SK-N-SH (cell line): ENCODE data around the gene CCR5AS.

Source experiments
- CTCF ChIA-PET: fragments of 300-600, 350-600 bp; formaldehyde crosslinking; extraction: SDS; loops from one replicate; lab custom pipeline; 2021; lab: Yijun Ruan, JAX
- POLR2A ChIA-PET: fragments of 350-600 bp; sonication (Branson Sonifier 250); formaldehyde crosslinking; extraction: SDS; loops from one replicate; lab custom pipeline; 2020; ENCODE audit warnings: antibody characterized with exemption, inconsistent platforms; lab: Yijun Ruan, JAX
- DNase-seq: peaks from one replicate; pipeline ENCODE4 v3.0.0; 2012
- H2AFZ ChIP-seq: fragments of 200-600 bp; sonication (generic); 2 replicates; pipeline ENCODE4 v1.8.1; 2016; ENCODE audit warnings: antibody characterized with exemption, mild to moderate bottlenecking, low read depth
- H3F3A ChIP-seq: fragments of 200-600 bp; sonication (generic); replicated peaks from 2 replicates; pipeline ENCODE3; 2016; ENCODE audit warnings: antibody characterized with exemption, mild to moderate bottlenecking; ENCODE audit not compliant: insufficient read depth
- H3K27ac ChIP-seq, 2 experiments: fragments of 200-500 bp in 1 of 2; fragments of 200-600 bp in 1 of 2; sonication (Bioruptor generic) in 1 of 2; sonication (generic), shearing (Covaris generic) in 1 of 2; 2 replicates each; pipeline versions ENCODE4 v1.5.1 to v1.6.1; 2014 to 2016; ENCODE audit warnings: low read depth in 2 of 2, inconsistent platforms in 1 of 2, low read length in 1 of 2, mild to moderate bottlenecking in 1 of 2, mixed read lengths in 1 of 2
- H3K27me3 ChIP-seq: fragments of 200-600 bp; sonication (generic), shearing (Covaris generic); 2 replicates; pipeline ENCODE4 v1.6.1; 2016; ENCODE audit warnings: mixed run types; ENCODE audit not compliant: insufficient read depth
- H3K36me3 ChIP-seq, 2 experiments: fragments of 200-500 bp in 1 of 2; fragments of 200-600 bp in 1 of 2; sonication (Bioruptor generic) in 1 of 2; sonication (generic) in 1 of 2; replicated peaks in 1 of 2; 2 replicates each; pipeline versions ENCODE3 to v1.5.1; 2014 to 2016; ENCODE audit warnings: low read length in 1 of 2, mild to moderate bottlenecking in 1 of 2; ENCODE audit not compliant: insufficient read depth in 2 of 2, control insufficient read depth in 1 of 2
- H3K4me1 ChIP-seq, 2 experiments: fragments of 200-500 bp in 1 of 2; fragments of 200-600 bp in 1 of 2; sonication (Bioruptor generic) in 1 of 2; sonication (generic), shearing (Covaris generic) in 1 of 2; 2 replicates each; pipeline versions ENCODE4 v1.5.1 to v1.6.1; 2014 to 2016; ENCODE audit warnings: low read depth in 1 of 2, low read length in 1 of 2, mixed run types in 1 of 2; ENCODE audit not compliant: insufficient read depth in 2 of 2, control insufficient read depth in 1 of 2
- H3K4me2 ChIP-seq: fragments of 200-600 bp; sonication (generic), shearing (Covaris generic); 2 replicates; pipeline ENCODE4 v1.6.1; 2017; ENCODE audit warnings: mixed run types
- H3K4me3 ChIP-seq, 2 experiments: fragments of 200-500 bp in 1 of 2; fragments of 200-600 bp in 1 of 2; sonication (Bioruptor generic) in 1 of 2; sonication (generic), shearing (Covaris generic) in 1 of 2; 2 replicates each; pipeline versions ENCODE4 v1.5.1 to v1.8.1; 2014 to 2016; ENCODE audit warnings: low read depth in 2 of 2, inconsistent platforms in 1 of 2, low read length in 1 of 2, mild to moderate bottlenecking in 1 of 2, mixed read lengths in 1 of 2, moderate library complexity in 1 of 2
- H3K79me2 ChIP-seq: fragments of 200-600 bp; sonication (generic); 2 replicates; pipeline ENCODE4 v1.8.1; 2017; ENCODE audit warnings: mild to moderate bottlenecking; ENCODE audit not compliant: insufficient read depth
- H3K9ac ChIP-seq: fragments of 200-600 bp; sonication (generic); 2 replicates; pipeline ENCODE4 v1.6.1; 2017; ENCODE audit warnings: mixed run types
- H3K9me2 ChIP-seq: fragments of 200-600 bp; sonication (generic); 2 replicates; pipeline ENCODE4 v1.6.1; 2017; ENCODE audit warnings: mixed run types
- H3K9me3 ChIP-seq: fragments of 200-600 bp; sonication (generic); 2 replicates; pipeline ENCODE4 v1.6.1; 2017; ENCODE audit warnings: mixed run types, mild to moderate bottlenecking, moderate library complexity
- H4K20me1 ChIP-seq: fragments of 200-600 bp; sonication (generic); 2 replicates; pipeline ENCODE4 v1.6.1; 2017; ENCODE audit warnings: mild to moderate bottlenecking, mixed run types; ENCODE audit not compliant: insufficient read depth
- CHD2 ChIP-seq: fragments of 150-350 bp; IDR thresholded peaks from 2 replicates; pipeline ENCODE4 v1.6.1; 2018; ENCODE audit warnings: low read length; ENCODE audit not compliant: partially characterized antibody
- CTCF ChIP-seq: fragments of 200-600 bp; sonication (generic); IDR thresholded peaks from 2 replicates; pipeline ENCODE4 v1.6.1; 2017; ENCODE audit warnings: antibody characterized with exemption, mild to moderate bottlenecking, moderate library complexity
- EP300 ChIP-seq, 2 experiments: IDR thresholded peaks; 2 replicates each; pipeline versions ENCODE4 v1.4.0 to v1.6.1; 2012; ENCODE audit warnings: borderline replicate concordance in 1 of 2, low read depth in 1 of 2, low read length in 1 of 2
- EZH2phosphoT487 ChIP-seq: fragments of 200-600 bp; sonication (generic); IDR thresholded peaks from 2 replicates; pipeline ENCODE4 v1.6.1; 2017; ENCODE audit warnings: low read depth, mixed run types, mild to moderate bottlenecking, antibody characterized with exemption, moderate library complexity, borderline replicate concordance
- FOXJ3 ChIP-seq: sonication (generic); formaldehyde crosslinking; IDR thresholded peaks from 2 replicates; pipeline ENCODE4 v1.5.1; 2020; ENCODE audit warnings: mild to moderate bottlenecking, missing genetic modification reagents
- GATA2 ChIP-seq: sonication (generic); formaldehyde crosslinking; IDR thresholded peaks from 2 replicates; pipeline ENCODE4 v1.5.0; 2020; ENCODE audit warnings: mild to moderate bottlenecking, missing genetic modification reagents
- MAX ChIP-seq: IDR thresholded peaks from 2 replicates; pipeline ENCODE4 v1.4.0; 2012; ENCODE audit warnings: low read depth
- MEF2A ChIP-seq: IDR thresholded peaks from 2 replicates; pipeline ENCODE4 v1.4.0; 2012; ENCODE audit warnings: low read depth, borderline replicate concordance
- MXI1 ChIP-seq: IDR thresholded peaks from 2 replicates; pipeline ENCODE4 v1.6.1; 2012; ENCODE audit warnings: mild to moderate bottlenecking, low read depth, low read length, improper control_type of control experiment
- NFIC ChIP-seq: IDR thresholded peaks from 2 replicates; pipeline ENCODE4 v1.4.0; 2012; ENCODE audit warnings: borderline replicate concordance
- RAD21 ChIP-seq: IDR thresholded peaks from 2 replicates; pipeline ENCODE4 v1.6.1; 2012; ENCODE audit warnings: mild to moderate bottlenecking, low read length
- RCOR1 ChIP-seq: fragments of 150-350 bp; IDR thresholded peaks from 2 replicates; pipeline ENCODE4 v1.6.1; 2017; ENCODE audit warnings: antibody characterized with exemption, low read length
- REST ChIP-seq: IDR thresholded peaks from 2 replicates; pipeline ENCODE4 v1.6.1; 2012; ENCODE audit warnings: mild to moderate bottlenecking, low read depth, low read length, moderate library complexity
- RXRA ChIP-seq: IDR thresholded peaks from 2 replicates; pipeline ENCODE4 v1.4.0; 2012; ENCODE audit warnings: low read depth, mild to moderate bottlenecking, borderline replicate concordance
- TCF12 ChIP-seq: IDR thresholded peaks from 2 replicates; pipeline ENCODE4 v1.4.0; 2012
- USF2 ChIP-seq: fragments of 150-350 bp; IDR thresholded peaks from 2 replicates; pipeline ENCODE4 v1.6.1; 2017; ENCODE audit warnings: antibody characterized with exemption, low read length, low read depth, borderline replicate concordance
- YY1 ChIP-seq: IDR thresholded peaks from 2 replicates; pipeline ENCODE4 v1.4.0; 2012; ENCODE audit warnings: low read depth, mild to moderate bottlenecking
- WGBS: methylation state at CpG from one replicate; pipeline ENCODE4 v1.1.6; 2017; ENCODE audit warnings: low lambda C conversion rate; 5-methylcytosine and 5-hydroxymethylcytosine counted together
- TF ChIP-seq, protein P1 (sequence below): IDR thresholded peaks from 2 replicates; pipeline ENCODE4; 2012
- TF ChIP-seq, protein P2 (sequence below): fragments of 150-350 bp; IDR thresholded peaks from 2 replicates; pipeline ENCODE4 v1.6.1; 2016; ENCODE audit warnings: mild to moderate bottlenecking, low read depth, low read length

Gene CCR5AS

DNA sequence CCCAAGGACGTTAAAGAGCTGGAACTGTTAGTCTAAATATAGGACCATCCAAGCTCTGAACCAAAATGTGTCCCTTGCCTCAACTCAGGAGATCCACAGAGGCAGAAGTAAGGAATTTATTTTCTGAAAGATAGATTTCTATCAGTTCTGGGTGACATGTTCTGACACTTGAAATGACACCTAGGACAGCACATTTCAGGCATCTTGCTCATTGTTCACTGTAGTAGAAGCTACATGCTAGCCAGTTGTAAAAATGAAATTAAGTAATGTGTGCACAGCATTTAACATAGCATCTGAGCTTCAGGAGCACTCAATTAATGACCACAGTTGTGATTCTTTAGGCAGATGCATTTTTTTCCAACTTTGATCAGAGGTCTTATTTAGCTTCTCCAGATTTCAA lies 52.4 kb downstream of the CCR5AS start:
- H3K4me1 ChIP-seq = no peaks in the 10 kb centered on the region
- H3F3A ChIP-seq = no peaks in the 10 kb centered on the region
- no peak overlapping the region for H3K27ac ChIP-seq
- no peak for TF ChIP-seq YY1
- TF ChIP-seq GATA2 (CRISPR knock-in tag) = no peak
- no peak for TF ChIP-seq RAD21
- TF ChIP-seq CHD2 = no peak
- no peak for TF ChIP-seq CTCF
- TF ChIP-seq REST = no peak
- TF ChIP-seq MEF2A = no peak
- TF ChIP-seq TCF12 = no peak
- H3K9me3 ChIP-seq = no peaks in the 10 kb centered on the region
- no peak overlapping the region for H3K9ac ChIP-seq
- H2AFZ ChIP-seq = no peak overlapping the region
- no peaks in the 10 kb centered on the region for H3K79me2 ChIP-seq
- no peak for DNase-seq
- POLR2A ChIA-PET = no interaction called here
- H3K27me3 ChIP-seq = peaks cover 23% of the 10 kb centered on the region; the same call in 1 of the 2 replicates
- 0% methylated on average over 1 of the region's 1 CpG for WGBS
- H3K36me3 ChIP-seq = no peaks in the 10 kb centered on the region
- H3K9me2 ChIP-seq = no peaks in the 10 kb centered on the region
- H4K20me1 ChIP-seq = no peaks in the 10 kb centered on the region
- H3K4me2 ChIP-seq = no peak overlapping the region
- no peak overlapping the region for H3K4me3 ChIP-seq
- CTCF ChIA-PET = no interaction called here

DNA sequence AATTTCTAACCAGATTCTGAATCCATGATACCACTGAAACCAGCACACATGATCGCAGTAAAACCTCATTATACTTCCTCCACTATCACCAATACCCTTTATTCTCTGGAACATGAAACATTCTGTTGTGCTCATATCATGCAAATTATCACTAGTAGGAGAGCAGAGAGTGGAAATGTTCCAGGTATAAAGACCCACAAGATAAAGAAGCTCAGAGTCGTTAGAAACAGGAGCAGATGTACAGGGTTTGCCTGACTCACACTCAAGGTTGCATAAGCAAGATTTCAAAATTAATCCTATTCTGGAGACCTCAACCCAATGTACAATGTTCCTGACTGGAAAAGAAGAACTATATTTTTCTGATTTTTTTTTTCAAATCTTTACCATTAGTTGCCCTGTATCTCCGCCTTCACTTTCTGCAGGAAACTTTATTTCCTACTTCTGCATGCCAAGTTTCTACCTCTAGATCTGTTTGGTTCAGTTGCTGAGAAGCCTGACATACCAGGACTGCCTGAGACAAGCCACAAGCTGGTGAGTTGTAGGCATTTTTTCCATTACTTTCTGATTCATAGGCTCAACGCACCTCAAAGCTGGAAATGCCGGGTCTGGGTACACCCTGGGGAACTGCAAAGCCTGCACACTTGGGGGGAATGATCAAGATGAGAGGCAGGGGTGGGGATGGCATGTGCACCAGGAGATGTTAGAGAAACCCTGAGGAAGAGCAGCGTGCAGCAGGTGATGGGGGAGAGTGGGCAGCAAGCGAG lies 53.0 kb downstream of the CCR5AS start, which contains the start of gene CCR2:
CCR2 (plus strand) TSS at position 465 of the 764 bp plus-strand sequence. CDS start 3,417 bp downstream, outside the sequence.
- no peaks in the 10 kb centered on the region for H3K36me3 ChIP-seq
- H3K4me1 ChIP-seq = no peaks in the 10 kb centered on the region
- WGBS = 1% methylated on average over 7 of the region's 7 CpGs
- no peaks in the 10 kb centered on the region for H3K9me2 ChIP-seq
- no peak for DNase-seq
- H2AFZ ChIP-seq = no peak within 1 kb of the TSS
- peaks cover 22% of the 10 kb centered on the region; the same call in 1 of the 2 replicates for H3K27me3 ChIP-seq
- H3K4me2 ChIP-seq = no peak within 1 kb of the TSS
- H4K20me1 ChIP-seq = no peaks in the 10 kb centered on the region
- ChIA-PET CTCF (no interaction called here), POLR2A (no interaction called here)
- H3K27ac ChIP-seq = no peak within 1 kb of the TSS
- H3K79me2 ChIP-seq = no peaks in the 10 kb centered on the region
- no peak within 1 kb of the TSS for H3K9ac ChIP-seq
- no peaks in the 10 kb centered on the region for H3K9me3 ChIP-seq
- H3F3A ChIP-seq = no peaks in the 10 kb centered on the region
- H3K4me3 ChIP-seq = no peak within 1 kb of the TSS
- TF ChIP-seq, protein P1, sequence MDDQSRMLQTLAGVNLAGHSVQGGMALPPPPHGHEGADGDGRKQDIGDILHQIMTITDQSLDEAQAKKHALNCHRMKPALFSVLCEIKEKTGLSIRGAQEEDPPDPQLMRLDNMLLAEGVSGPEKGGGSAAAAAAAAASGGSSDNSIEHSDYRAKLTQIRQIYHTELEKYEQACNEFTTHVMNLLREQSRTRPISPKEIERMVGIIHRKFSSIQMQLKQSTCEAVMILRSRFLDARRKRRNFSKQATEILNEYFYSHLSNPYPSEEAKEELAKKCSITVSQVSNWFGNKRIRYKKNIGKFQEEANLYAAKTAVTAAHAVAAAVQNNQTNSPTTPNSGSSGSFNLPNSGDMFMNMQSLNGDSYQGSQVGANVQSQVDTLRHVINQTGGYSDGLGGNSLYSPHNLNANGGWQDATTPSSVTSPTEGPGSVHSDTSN = no peak
- TF ChIP-seq USF2 (no peak), MAX (no peak), MXI1 (no peak), EZH2phosphoT487 (no peak), RCOR1 (no peak), RXRA (no peak), NFIC (no peak), FOXJ3 (CRISPR knock-in tag) (no peak), RAD21 (no peak), EP300 (IDR thresholded peaks at IDR 0.05; ENCODE audit: borderline replicate concordance in 1 of 2, low read depth in 1 of 2, low read length in 1 of 2) (no peak)
- TF ChIP-seq, protein P2, sequence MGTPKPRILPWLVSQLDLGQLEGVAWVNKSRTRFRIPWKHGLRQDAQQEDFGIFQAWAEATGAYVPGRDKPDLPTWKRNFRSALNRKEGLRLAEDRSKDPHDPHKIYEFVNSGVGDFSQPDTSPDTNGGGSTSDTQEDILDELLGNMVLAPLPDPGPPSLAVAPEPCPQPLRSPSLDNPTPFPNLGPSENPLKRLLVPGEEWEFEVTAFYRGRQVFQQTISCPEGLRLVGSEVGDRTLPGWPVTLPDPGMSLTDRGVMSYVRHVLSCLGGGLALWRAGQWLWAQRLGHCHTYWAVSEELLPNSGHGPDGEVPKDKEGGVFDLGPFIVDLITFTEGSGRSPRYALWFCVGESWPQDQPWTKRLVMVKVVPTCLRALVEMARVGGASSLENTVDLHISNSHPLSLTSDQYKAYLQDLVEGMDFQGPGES = no peak
